AG08396 (cell line): ENCODE results near the gene NPTXR.
"Not testable (repeated sequence)": the region's sequence is repeated elsewhere in the genome, so short reads cannot be mapped to it uniquely, and the experiment has no call there.

Experiments used
- DNase-seq: peaks from one replicate; pipeline ENCODE4 v3.0.0; 2012; ENCODE audit warnings: low spot score, mixed read lengths

The NPTXR gene

DNA sequence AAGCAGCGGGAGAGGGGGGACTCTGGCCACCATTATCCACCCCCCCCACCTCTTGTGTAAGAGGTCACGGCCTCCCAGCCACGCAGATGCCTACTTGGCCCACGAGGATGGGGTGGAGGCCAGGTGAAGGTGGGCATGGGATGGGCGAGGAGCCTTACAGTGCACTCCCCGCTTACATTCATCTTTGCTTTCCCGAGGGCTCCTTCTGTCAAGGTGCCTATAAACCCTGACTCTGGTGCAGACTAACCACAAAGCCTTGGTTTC is 13.1 kb downstream of the NPTXR start:
- DNase-seq: no peak

DNA sequence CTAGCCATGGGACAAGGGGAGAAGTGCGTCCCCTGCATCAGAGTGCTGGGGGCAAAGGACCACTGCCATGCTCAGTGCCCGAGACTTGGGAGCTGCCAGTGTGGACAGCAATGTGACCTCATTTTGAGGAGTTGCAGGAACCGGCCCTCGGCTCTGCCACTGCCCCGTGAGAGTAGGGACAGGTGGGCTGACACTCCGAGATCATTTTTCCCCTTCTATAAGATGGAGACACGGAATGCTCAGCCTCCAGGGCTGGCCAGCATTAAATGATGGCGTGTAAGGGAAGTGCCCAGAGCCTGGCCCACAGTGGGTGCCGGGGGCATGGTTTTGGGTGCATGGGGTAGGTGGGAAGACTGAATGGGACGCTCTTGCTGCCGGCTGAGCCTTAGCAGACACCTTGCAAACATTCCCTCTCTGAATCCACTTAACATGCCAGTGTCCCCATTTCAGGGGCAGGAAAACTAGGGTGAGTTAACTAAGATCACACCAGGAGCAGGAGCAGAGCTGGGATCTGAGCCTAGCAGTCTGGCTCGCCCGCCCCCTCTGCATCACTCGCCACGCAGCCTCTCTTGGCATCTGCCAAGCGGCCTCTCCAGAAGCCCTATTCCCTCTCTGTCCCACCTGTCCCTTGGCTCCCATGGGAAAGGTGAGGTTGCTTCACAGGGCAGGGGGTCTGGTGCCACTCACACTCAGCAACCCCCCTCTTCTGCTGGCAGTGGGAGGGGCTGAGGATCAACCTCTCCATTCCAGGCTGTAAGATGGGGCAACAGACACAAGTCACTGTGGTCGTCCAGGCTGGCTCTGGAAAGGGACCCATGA is 13.6 kb downstream of the NPTXR start:
- no peak for DNase-seq

DNA sequence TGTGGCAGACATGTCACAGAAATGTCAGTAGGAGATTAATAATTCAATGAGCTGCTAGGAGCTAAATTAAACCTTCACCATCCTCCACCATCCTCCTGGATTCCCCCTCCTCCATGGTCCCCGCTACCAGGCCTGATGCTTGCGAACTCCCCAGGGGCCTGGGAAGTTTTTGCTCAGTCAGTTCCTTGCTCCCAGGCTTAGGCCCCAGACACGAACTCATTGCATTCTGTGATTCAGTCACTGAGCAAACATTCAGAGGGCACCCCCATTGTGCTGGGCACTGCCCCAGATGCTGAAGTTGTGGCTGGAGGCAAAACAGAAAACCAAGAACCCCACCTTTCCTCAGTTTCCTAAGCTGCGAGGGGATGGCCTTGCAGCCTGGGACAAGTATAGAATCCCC is 14.3 kb downstream of the NPTXR start:
- DNase-seq: no peak

- DNase-seq: no peak
Measured at GRCh38 chr22:38828616-38829205, 15.1 kb downstream of the NPTXR start.

- DNase-seq: no peak
Measured at GRCh38 chr22:38828191-38828590, 15.6 kb downstream of the NPTXR start.

DNA sequence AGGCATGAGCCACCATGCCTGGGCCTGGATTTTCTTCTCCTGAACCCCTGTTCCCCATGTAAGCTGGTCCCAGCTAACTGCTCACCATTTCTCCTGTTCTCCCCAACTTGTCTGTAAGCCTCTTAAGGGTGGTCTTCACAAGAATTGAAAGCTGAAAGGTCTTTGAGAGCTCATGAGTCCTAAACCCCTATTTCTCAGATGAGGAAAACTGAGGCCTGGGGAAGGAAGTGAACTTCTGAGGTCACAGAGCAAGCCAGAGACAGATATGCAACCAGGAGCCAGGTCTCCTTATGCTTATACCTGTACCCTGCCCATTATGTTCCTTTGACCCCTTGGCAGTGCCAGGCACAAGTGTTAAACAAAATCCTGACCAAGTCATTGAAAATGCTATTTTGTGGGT is 16.3 kb downstream of the NPTXR start:
- DNase-seq: no peak

GRCh38 chr22:38826801-38827200 is 17.0 kb downstream of the NPTXR start:
- no peak for DNase-seq

DNA sequence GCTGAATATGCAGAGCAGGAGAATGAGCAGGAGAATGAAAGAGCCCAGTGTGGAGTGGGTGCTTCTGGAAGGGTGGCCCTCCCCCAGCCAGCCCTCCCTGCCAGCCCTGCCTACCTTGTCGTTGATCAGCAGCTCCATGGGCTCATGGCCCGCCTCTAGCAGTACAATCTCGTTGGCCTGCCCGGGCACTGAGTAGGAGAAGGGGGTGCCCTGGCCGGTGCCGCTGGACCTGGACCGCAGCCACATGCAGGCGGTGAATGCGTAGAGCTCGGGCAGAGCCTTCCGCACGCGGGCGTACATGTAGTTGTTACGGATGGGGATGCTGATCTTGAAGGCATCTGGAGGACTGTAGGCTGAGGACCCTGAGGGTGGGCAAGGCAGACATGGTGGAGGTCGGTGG is 17.4 kb downstream of the NPTXR start:
- no peak for DNase-seq

GRCh38 chr22:38824585-38824984 is 19.2 kb downstream of the NPTXR start:
- DNase-seq: peak; percentile 84

DNA sequence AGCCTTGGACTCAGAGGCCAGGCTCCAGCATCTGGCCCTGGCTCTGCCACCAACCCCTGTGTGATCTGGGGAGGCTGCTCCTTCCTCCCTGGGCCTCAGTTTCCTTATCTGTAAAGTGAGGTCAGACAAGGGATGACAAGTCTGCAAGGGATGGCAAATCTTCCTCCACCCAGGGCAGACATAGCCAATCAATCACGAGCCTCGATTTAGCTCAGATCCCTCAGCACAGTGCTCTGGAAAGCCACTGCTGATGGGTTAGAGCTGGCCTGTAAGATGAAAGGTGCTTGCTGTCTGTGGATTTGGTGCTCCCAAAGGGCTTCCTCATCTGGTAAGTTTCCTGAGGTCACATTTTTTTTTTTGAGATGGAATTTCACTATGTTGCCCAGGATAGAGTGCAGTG is 20.2 kb downstream of the NPTXR start:
- no peak for DNase-seq

GRCh38 chr22:38823076-38823475 is 20.8 kb downstream of the NPTXR start:
- no peak for DNase-seq

GRCh38 chr22:38820020-38820419 is 23.8 kb downstream of the NPTXR start:
- no peak for DNase-seq

DNA sequence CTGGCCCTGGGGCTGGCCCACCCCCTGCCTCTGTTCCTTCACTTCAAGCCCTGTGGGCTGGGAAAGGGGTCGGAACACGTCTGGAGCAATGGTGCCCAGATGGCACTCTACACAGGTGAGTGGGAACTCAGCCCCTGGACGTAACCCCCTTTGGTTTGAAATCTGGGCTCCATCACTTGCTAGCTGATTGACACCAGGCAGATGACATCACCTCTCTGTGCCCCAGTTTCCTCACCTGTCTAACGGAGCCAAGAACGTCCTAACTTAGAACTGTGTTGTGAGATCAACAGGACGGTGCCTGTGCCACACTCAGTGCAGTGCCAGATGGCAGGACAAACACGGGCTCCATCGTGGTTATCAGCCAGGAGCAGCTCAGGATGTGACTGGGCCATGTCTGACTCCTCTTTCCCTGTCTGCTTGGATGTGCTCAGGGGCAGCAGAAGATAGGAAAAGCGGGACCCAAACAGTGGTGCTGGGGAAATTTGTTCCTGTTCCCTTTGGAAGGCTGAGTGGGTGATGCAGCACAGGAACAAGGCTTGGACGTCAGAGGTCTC is 24.4 kb downstream of the NPTXR start:
- no peak for DNase-seq

GRCh38 chr22:38817196-38817595 is 26.6 kb downstream of the NPTXR start:
- DNase-seq: no peak

DNA sequence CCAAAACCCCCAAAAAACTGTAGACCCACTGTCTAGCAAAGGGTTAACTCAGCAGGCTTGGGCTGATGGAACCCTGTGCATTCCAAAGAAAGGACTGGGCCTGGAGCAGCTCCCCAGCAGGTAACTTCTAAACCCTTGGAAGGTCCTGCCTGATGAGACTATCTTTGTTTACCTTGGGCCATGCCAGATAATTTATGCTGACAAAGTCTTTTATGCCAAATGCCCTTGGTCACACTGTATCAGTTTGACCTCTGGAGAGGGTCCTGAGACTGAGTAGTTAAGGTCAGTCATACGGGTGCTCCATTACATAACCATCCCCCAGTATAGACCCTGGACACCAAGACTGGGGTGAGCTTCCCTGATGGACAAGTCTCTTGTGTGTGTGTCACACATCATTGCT is 28.0 kb downstream of the NPTXR start:
- no peak for DNase-seq

GRCh38 chr22:38811241-38811640 is 32.6 kb downstream of the NPTXR start:
- no peak for DNase-seq

- not testable (repeated sequence) for DNase-seq
Measured at GRCh38 chr22:38805041-38805593, 38.7 kb downstream of the NPTXR start.

DNA sequence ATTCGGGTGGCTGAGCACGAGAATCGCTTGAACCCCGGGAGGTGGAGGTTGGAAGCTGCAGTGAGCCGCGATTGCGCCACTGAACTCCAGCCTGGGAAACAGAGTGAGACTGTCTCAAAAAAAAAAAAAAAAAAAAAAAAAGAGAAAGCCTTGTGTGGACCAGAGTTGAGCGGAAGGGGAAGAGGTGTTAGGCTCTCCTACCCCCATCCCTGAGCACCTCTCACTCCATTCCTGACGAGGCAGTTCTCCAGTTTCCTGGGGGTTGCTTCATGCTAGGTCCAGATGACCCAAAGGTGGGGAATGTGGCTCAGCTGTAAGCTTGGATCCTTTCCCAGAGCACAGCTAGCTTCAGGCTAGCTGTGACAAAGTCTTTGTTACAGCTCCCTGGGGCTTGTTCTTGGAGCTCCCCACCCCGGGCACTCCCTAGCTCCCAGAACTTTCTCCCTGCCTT is 41.1 kb downstream of the NPTXR start:
- DNase-seq: peak; percentile 91

DNA sequence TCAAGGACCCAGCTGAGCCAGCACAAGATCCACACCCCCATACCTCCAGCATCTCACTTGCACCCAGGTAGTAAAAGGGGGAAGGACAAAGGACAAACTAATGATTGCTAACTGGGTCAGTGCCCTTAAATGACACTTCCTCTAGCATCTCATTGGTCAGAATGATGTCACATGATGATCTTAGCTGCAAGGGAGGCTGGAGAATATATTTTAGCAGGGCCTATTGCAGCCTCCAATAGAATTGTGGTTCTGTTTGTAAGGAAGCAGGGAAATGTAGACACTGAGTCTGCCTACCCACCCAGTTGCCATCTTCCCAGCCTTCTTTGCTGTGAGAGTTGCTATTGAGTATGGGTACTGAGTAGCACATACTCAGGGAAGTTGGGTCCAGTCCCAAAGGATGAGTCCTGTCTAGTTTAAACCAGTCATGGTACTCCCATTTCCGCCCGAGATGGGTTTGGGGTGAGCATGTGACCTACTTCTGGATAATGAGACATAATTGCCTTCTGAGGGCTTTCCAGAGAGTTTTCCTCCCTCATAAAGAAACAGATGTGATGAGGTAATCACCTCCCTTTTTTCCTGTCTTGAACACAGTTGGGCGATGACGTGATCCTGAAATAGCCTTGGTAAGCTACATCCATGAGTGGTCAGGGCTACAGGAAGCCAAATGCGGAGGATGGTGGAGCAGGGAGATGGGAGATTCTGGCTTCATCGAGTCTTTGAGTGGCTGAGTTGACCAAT is 44.4 kb downstream of the NPTXR start:
- DNase-seq: no peak

DNA sequence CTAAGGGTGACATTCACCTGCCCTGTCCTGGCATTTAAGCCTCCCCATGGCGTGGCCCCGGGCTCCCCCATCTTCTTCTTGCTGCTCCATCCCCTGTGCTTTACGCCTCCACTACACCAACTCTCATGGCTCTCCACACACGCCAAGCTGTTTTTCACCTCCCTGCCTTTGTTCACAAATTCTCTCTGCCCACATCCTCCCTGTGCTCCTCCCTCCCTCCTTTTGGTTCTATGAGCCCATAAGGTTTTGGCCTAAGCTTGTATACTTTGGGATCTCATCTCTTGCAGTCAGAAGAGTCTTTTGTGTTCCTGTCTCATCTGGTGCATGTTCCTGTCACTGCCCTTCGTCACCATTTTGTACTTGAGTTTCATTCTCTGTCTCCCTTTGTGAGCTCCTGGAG is 45.3 kb downstream of the NPTXR start:
- DNase-seq: no peak

GRCh38 chr22:38796262-38796957 is 47.4 kb downstream of the NPTXR start:
- no peak for DNase-seq

DNA sequence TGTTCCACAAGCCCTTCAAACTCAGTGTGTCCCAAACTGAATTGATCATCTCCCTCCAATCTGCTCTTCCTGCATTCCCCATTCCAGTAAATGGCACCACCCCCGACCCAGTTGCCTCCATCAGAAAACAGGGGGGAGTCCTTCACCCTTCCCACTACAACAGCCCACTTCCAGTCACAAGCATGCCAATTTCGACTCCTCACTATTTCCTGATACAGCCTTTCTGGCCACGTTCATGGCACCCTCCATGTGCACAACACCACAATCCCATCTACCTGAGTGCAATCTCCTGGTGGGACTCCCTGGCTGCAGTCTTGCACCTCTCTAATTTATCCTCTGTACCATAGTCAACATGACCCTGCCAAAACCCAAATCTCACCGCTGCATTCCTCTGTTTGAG is 48.3 kb downstream of the NPTXR start:
- no peak for DNase-seq
